Fibroblast of the aortic adventitia (primary cell): ENCODE results near the gene LRRC40. TPM values are rescaled to one million over a fixed set of nuclear protein-coding genes. Genes with fewer than 3 reads are reported as not detected.
"Not testable (repeated sequence)": the region's sequence is repeated elsewhere in the genome, so short reads cannot be mapped to it uniquely, and the experiment has no call there.

Experiments
- DNase-seq: peaks from one replicate; pipeline ENCODE4 v3.0.0-alpha.2; 2010; ENCODE audit warnings: low read depth
- H3K4me3 ChIP-seq: 2 replicates; pipeline ENCODE4 v1.5.1; 2011; ENCODE audit warnings: low read depth, mild to moderate bottlenecking, control low read depth, low read length, moderate library complexity
- CTCF ChIP-seq: IDR thresholded peaks from 2 replicates; pipeline ENCODE4 v1.5.1; 2011; ENCODE audit warnings: mild to moderate bottlenecking, low read length, control low read depth, inconsistent platforms; ENCODE audit not compliant: insufficient read depth
- total RNA-seq: library from RNA; depleted of rRNA; stranded (reverse); fragments of >200 nt; gene quantifications from 2 replicates; pipeline ENCODE4 v1.2.3, GENCODE V29; 2012; ENCODE audit warnings: low replicate concordance

The LRRC40 gene
- total RNA-seq, 1 donor: 27.9 TPM

DNA sequence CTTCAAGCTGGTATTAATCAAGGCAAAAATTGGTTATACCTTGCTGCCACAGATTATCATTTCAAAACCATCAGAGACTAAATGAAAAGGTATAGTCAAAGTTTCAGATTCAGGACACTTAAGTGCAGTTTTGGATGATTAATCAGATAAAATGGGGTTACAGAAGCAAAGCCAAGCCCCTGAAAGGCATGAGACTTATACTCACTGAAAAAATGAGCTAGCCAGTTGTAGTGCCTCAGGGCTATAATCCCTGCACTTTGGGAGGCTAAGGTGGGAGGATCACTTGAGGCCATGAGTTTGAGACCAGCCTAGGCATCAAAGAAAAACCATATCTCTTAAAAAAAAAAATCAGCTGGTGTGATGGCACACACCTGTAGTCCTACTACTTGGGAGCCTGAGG is 15.2 kb downstream of the LRRC40 start:
- no peak for TF ChIP-seq CTCF
- DNase-seq: no peak

GRCh38 chr1:70188522-70188921 is 16.9 kb downstream of the LRRC40 start:
- no peak for DNase-seq
- TF ChIP-seq CTCF: no peak
- no peak overlapping the region for H3K4me3 ChIP-seq

More for the DNA sequence above, 15.2 kb downstream of the LRRC40 start:
- no peak overlapping the region for H3K4me3 ChIP-seq

DNA sequence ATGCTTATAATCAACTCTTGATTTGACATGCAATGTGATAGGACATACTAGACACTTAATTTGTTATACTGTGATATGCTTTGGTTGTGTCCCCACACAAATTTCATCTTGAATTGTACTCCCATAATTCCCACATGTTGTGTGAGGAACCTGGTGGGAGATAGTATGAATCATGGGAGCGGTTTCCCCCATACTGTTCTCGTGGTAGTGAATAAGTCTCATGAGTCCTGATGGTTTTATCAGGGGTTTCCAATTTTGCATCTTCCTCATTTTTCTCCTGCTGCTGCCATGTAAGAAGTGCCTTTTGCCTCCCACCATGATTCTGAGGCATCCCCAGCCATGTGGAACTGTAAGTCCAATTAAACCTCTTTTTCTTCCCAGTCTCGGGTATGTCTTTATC is 20.2 kb downstream of the LRRC40 start:
- not testable (repeated sequence) for DNase-seq, H3K4me3 ChIP-seq

GRCh38 chr1:70171512-70171911 is 33.9 kb downstream of the LRRC40 start:
- no peak for DNase-seq
- no peak overlapping the region for H3K4me3 ChIP-seq
- TF ChIP-seq CTCF: no peak

GRCh38 chr1:70169018-70169839 is 36.1 kb downstream of the LRRC40 start:
- H3K4me3 ChIP-seq: no peak overlapping the region
- DNase-seq: peak; percentile 5
- TF ChIP-seq CTCF: no peak

GRCh38 chr1:70168283-70168682 is 37.1 kb downstream of the LRRC40 start:
- no peak overlapping the region for H3K4me3 ChIP-seq
- no peak for TF ChIP-seq CTCF
- peak; percentile 7 for DNase-seq

DNA sequence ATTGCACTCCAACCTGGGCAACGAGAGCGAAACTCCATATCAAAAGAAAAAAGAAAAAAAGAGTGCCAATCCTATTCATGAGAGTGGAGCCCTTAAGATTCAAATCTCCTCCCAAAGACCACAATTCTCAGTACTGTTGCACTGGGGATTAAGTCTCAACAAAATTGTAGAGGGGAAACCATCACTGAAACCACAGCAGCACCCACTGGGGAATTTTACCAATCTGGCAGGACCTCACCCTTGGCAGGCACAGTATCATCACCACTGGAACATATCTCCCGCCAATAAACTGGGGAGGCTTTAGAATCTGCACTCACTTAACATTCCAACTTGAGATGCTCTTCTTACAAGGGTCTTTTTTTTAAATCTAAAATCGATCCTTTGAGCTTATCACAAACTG is 41.0 kb downstream of the LRRC40 start:
- DNase-seq: no peak
- H3K4me3 ChIP-seq: no peak overlapping the region
- TF ChIP-seq CTCF: no peak
